Measurements from ENCODE around the gene SNAPIN.

DNA sequence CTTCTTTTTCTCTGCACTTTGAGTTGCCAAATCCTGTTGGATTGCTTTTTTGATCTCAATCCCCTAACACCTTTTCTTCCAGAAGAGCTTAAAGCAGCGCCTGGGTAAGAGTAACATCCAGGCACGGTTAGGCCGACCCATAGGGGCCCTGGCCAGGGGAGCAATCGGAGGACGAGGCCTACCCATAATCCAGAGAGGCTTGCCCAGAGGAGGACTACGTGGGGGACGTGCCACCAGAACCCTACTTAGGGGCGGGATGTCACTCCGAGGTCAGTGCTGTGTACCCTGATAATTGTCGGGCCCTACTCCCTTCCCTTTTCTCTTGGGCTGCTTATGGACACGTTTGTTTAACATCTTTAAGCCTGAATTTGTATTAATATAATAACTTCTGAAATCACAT lies 16.3 kb upstream of the SNAPIN start:
- TF ChIP-seq, protein P1, sequence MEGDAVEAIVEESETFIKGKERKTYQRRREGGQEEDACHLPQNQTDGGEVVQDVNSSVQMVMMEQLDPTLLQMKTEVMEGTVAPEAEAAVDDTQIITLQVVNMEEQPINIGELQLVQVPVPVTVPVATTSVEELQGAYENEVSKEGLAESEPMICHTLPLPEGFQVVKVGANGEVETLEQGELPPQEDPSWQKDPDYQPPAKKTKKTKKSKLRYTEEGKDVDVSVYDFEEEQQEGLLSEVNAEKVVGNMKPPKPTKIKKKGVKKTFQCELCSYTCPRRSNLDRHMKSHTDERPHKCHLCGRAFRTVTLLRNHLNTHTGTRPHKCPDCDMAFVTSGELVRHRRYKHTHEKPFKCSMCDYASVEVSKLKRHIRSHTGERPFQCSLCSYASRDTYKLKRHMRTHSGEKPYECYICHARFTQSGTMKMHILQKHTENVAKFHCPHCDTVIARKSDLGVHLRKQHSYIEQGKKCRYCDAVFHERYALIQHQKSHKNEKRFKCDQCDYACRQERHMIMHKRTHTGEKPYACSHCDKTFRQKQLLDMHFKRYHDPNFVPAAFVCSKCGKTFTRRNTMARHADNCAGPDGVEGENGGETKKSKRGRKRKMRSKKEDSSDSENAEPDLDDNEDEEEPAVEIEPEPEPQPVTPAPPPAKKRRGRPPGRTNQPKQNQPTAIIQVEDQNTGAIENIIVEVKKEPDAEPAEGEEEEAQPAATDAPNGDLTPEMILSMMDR (IDR thresholded peaks at IDR 0.05 in 4 of 5, conservative IDR thresholded peaks at IDR 0.05 in 1 of 5): no peak
- TF ChIP-seq POLR2A (IDR thresholded peaks at IDR 0.05): no peak

Measured in gastrocnemius medialis (tissue), 4 donors.